Smooth muscle cell (in vitro differentiated cells): ENCODE measurements around the gene MIPOL1. TPM values are rescaled to one million over a fixed set of nuclear protein-coding genes. Genes with fewer than 3 reads are reported as not detected.

Experiments
- DNase-seq: peaks from one replicate; lab custom pipeline; 2025; ENCODE audit not compliant: unreplicated experiment; lab: John Stamatoyannopoulos, UW
- H2AFZ ChIP-seq: fragments of 200-600 bp; sonication (generic); 2 replicates; pipeline ENCODE4 v1.6.0; 2016; ENCODE audit warnings: antibody characterized with exemption, low read depth, mild to moderate bottlenecking
- H3F3A ChIP-seq: fragments of 200-600 bp; sonication (generic); 2 replicates; pipeline ENCODE4 v1.6.0; 2017; ENCODE audit warnings: antibody characterized with exemption, low read depth
- H3K27ac ChIP-seq: fragments of 200-600 bp; sonication (generic); 2 replicates; pipeline ENCODE4 v1.5.1; 2016; ENCODE audit warnings: low read depth, mild to moderate bottlenecking
- H3K27me3 ChIP-seq: fragments of 200-600 bp; sonication (generic); 2 replicates; pipeline ENCODE4 v1.6.1; 2016; ENCODE audit warnings: low read depth, mild to moderate bottlenecking
- H3K36me3 ChIP-seq: fragments of 200-600 bp; sonication (generic); 2 replicates; pipeline ENCODE4 v1.5.1; 2016; ENCODE audit warnings: low read depth
- H3K4me1 ChIP-seq: fragments of 200-600 bp; sonication (generic); 2 replicates; pipeline ENCODE4 v1.5.1; 2016; ENCODE audit warnings: low read depth
- H3K4me2 ChIP-seq: fragments of 200-600 bp; sonication (generic); 2 replicates; pipeline ENCODE4 v1.6.0; 2016; ENCODE audit warnings: mild to moderate bottlenecking
- H3K4me3 ChIP-seq: fragments of 200-600 bp; sonication (generic); 2 replicates; pipeline ENCODE4 v1.5.1; 2016; ENCODE audit warnings: mild to moderate bottlenecking
- H3K79me2 ChIP-seq: fragments of 200-600 bp; sonication (generic); 2 replicates; pipeline ENCODE4 v1.6.0; 2016; ENCODE audit warnings: low read depth, mild to moderate bottlenecking
- H3K9ac ChIP-seq: fragments of 200-600 bp; sonication (generic); 2 replicates; pipeline ENCODE4 v1.6.0; 2016; ENCODE audit warnings: low read depth
- H3K9me3 ChIP-seq: fragments of 200-600 bp; sonication (generic); replicated peaks from 2 replicates; pipeline ENCODE4 v1.5.1; 2016; ENCODE audit warnings: low read depth
- H4K20me1 ChIP-seq: fragments of 200-600 bp; sonication (generic); 2 replicates; pipeline ENCODE4 v1.6.0; 2016; ENCODE audit warnings: low read depth
- WGBS: methylation state at CpG from one replicate; pipeline ENCODE4 v1.1.7; 2016; ENCODE audit warnings: low lambda C conversion rate; 5-methylcytosine and 5-hydroxymethylcytosine counted together
- polyA plus RNA-seq: library from polyadenylated mRNA; unstranded; fragments of >200 nt; fragmentation: Nextera tagmentation; extraction: Ambion mirVana; gene quantifications from 2 replicates; pipeline ENCODE4 v1.2.1, GENCODE V29; 2016
- total RNA-seq: library from RNA; depleted of rRNA; stranded (reverse); fragments of >200 nt; gene quantifications from 2 replicates; pipeline ENCODE4 v1.2.3, GENCODE V29; 2014
- TF ChIP-seq, protein P1 (sequence below): fragments of 200-600 bp; sonication (generic); IDR thresholded peaks from 2 replicates; pipeline ENCODE4 v1.5.1; 2017; ENCODE audit warnings: borderline replicate concordance, mild to moderate bottlenecking, antibody characterized with exemption; ENCODE audit not compliant: insufficient read depth, poor library complexity, severe bottlenecking

MIPOL1 gene
- total and polyA plus RNA-seq, 2 experiments from 2014 or later = 3.2 to 5.1 TPM

DNA sequence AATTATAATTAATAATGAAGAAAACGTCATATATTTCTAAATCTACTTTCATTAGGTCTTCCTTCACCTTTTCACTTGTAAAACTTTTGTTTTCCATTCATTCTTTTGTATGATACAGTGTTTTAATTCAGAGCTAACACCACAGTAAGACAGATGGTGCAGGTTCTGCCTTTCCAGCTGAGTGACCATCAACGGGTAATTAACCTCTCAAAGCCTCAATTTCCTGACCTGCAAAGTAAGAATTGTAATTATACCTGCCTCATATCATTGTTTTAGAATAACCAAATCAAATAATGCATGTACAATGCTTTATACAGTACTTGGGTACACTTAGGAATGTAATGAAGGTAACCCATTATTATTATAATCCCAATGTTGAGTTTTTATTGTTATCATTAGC, 239.8 kb downstream of the MIPOL1 start:
- H3K4me2 ChIP-seq = no peak overlapping the region
- no peak for DNase-seq
- no peak overlapping the region for H2AFZ ChIP-seq
- no peaks in the 10 kb centered on the region for H3K4me1 ChIP-seq
- no peaks in the 10 kb centered on the region for H3K27me3 ChIP-seq
- no peaks in the 10 kb centered on the region for H3K36me3 ChIP-seq
- no peak overlapping the region for H3K4me3 ChIP-seq
- no peak overlapping the region for H3K9ac ChIP-seq
- H3K27ac ChIP-seq = no peak overlapping the region
- no peaks in the 10 kb centered on the region for H4K20me1 ChIP-seq
- WGBS = 51% methylated on average over 2 of the region's 2 CpGs
- H3K9me3 ChIP-seq = no peaks in the 10 kb centered on the region
- TF ChIP-seq, protein P1, sequence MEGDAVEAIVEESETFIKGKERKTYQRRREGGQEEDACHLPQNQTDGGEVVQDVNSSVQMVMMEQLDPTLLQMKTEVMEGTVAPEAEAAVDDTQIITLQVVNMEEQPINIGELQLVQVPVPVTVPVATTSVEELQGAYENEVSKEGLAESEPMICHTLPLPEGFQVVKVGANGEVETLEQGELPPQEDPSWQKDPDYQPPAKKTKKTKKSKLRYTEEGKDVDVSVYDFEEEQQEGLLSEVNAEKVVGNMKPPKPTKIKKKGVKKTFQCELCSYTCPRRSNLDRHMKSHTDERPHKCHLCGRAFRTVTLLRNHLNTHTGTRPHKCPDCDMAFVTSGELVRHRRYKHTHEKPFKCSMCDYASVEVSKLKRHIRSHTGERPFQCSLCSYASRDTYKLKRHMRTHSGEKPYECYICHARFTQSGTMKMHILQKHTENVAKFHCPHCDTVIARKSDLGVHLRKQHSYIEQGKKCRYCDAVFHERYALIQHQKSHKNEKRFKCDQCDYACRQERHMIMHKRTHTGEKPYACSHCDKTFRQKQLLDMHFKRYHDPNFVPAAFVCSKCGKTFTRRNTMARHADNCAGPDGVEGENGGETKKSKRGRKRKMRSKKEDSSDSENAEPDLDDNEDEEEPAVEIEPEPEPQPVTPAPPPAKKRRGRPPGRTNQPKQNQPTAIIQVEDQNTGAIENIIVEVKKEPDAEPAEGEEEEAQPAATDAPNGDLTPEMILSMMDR = no peak
- H3K79me2 ChIP-seq = no peaks in the 10 kb centered on the region
- no peaks in the 10 kb centered on the region for H3F3A ChIP-seq

DNA sequence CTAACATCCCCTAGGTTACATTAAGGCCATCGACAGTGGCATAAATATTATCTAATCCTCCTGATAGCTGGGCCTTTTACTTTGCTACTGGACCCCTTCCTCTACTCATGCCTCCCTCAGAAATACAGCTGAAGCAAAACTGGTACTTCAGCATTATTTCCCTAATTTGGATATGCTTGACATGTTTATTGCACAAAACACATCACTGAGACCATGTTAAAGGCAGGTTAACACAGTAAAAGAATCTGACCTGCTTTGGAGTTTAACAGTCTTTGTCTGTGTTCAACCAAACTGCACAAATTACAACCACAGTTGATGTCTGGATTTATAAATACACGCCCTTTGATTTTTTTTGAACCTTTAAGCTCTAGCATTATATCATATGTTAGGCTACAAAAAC, 240.7 kb downstream of the MIPOL1 start:
- H3K4me1 ChIP-seq = no peaks in the 10 kb centered on the region
- no peak for DNase-seq

DNA sequence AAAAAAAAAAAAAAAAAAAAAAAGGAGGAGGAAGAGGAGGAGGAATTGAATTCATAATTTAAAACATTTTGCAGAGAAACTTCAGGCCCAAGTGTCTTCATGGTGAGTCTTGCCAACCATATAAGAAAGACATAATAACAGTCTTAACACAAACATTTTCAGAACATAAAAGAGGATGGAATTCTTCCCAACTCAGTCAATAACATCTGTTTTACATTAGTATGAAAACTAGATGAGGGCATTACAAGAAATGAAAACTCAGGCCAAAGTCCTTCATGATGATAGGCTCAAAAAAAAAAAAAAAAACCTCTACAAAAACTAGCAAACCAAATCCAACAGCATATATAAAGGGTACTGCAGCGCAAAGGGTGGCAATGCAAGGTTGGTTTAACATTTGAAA, 245.7 kb downstream of the MIPOL1 start:
- Histone ChIP-seq H3K36me3 (peaks cover 3% of the 10 kb centered on the region), H4K20me1 (no peaks in the 10 kb centered on the region), H3K4me2 (no peak overlapping the region), H3F3A (no peaks in the 10 kb centered on the region), H2AFZ (no peak overlapping the region), H3K27me3 (no peaks in the 10 kb centered on the region), H3K79me2 (no peaks in the 10 kb centered on the region), H3K4me1 (no peaks in the 10 kb centered on the region), H3K4me3 (no peak overlapping the region), H3K27ac (no peak overlapping the region), H3K9me3 (peaks cover 3% of the 10 kb centered on the region), H3K9ac (no peak overlapping the region)
- TF ChIP-seq, protein P1 = no peak
- no peak for DNase-seq
- WGBS = 93% methylated on average over 1 of the region's 1 CpG

More for the DNA sequence above, 240.7 kb downstream of the MIPOL1 start:
- no peak overlapping the region for H3K4me2 ChIP-seq
- no peak overlapping the region for H3K4me3 ChIP-seq
- H3K79me2 ChIP-seq = no peaks in the 10 kb centered on the region
- H3F3A ChIP-seq = no peaks in the 10 kb centered on the region
- H2AFZ ChIP-seq = no peak overlapping the region
- no peaks in the 10 kb centered on the region for H3K36me3 ChIP-seq
- TF ChIP-seq, protein P1 = no peak
- no peaks in the 10 kb centered on the region for H4K20me1 ChIP-seq
- H3K27ac ChIP-seq = no peak overlapping the region
- 76% methylated on average over 2 of the region's 2 CpGs for WGBS
- H3K9ac ChIP-seq = no peak overlapping the region
- no peaks in the 10 kb centered on the region for H3K27me3 ChIP-seq
- no peaks in the 10 kb centered on the region for H3K9me3 ChIP-seq

DNA sequence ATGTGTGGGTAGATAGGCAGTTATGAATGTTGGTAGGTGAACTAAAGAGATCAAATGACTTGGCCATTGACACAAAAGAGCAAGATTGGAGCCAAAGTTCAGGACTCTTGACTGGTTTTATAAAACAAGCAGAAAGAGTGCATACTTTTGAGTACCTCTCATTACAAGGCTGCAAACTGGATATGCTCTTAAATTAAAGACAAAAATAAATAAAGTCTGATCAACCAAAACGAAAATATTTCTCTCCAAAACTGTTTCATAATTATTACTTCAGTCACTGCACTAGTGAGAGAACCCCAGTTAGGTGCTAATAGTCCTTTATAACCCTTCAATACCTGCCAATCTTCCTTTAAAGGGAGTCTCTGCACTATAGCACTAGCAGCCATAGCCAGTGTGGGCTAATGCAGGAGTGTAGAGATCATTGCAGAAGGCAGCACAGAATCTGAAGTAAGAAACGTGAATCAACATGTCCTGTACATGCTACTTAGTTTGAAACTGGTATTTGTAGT, 250.2 kb downstream of the MIPOL1 start:
- H3K9me3 ChIP-seq = peaks cover 3% of the 10 kb centered on the region
- TF ChIP-seq, protein P1 = no peak
- H3K79me2 ChIP-seq = no peaks in the 10 kb centered on the region
- 66% methylated on average over 2 of the region's 2 CpGs for WGBS
- no peaks in the 10 kb centered on the region for H3K4me1 ChIP-seq
- H3K4me2 ChIP-seq = no peak overlapping the region
- no peak overlapping the region for H2AFZ ChIP-seq
- H3K9ac ChIP-seq = no peak overlapping the region
- H3K36me3 ChIP-seq = peaks cover 3% of the 10 kb centered on the region
- H3K27me3 ChIP-seq = no peaks in the 10 kb centered on the region
- no peak for DNase-seq
- H3K27ac ChIP-seq = no peak overlapping the region
- H3K4me3 ChIP-seq = no peak overlapping the region
- H4K20me1 ChIP-seq = no peaks in the 10 kb centered on the region
- no peaks in the 10 kb centered on the region for H3F3A ChIP-seq
